MM.1S (cell line): ENCODE measurements around the gene HVCN1.

Experiments
- DNase-seq: peaks from one replicate; pipeline ENCODE4 v3.0.0-alpha.2; 2015
- H2AFZ ChIP-seq: fragments of 300-600 bp; sonication (generic); 2 replicates; pipeline ENCODE4 v1.6.0; 2016; ENCODE audit warnings: antibody characterized with exemption, low read length
- H3F3A ChIP-seq: fragments of 300-600 bp; sonication (generic); 2 replicates; pipeline ENCODE4 v1.6.1; 2016; ENCODE audit warnings: mild to moderate bottlenecking, antibody characterized with exemption, low read length, moderate library complexity, mixed read lengths; ENCODE audit not compliant: insufficient read depth
- H3K27ac ChIP-seq: fragments of 300-600 bp; sonication (generic); 2 replicates; pipeline ENCODE4 v1.5.1; 2016; ENCODE audit warnings: mild to moderate bottlenecking, low read length
- H3K27me3 ChIP-seq: fragments of 300-600 bp; sonication (generic); replicated peaks from 2 replicates; pipeline ENCODE4 v1.6.0; 2016; ENCODE audit warnings: low read length; ENCODE audit not compliant: insufficient read depth
- H3K36me3 ChIP-seq: fragments of 300-600 bp; sonication (generic); replicated peaks from 2 replicates; pipeline ENCODE4 v1.6.1; 2016; ENCODE audit warnings: mild to moderate bottlenecking, low read length, mixed read lengths; ENCODE audit not compliant: insufficient read depth
- H3K4me1 ChIP-seq: fragments of 300-600 bp; sonication (generic); 2 replicates; pipeline ENCODE4 v1.6.1; 2016; ENCODE audit warnings: low read length, mixed read lengths
- H3K4me2 ChIP-seq: fragments of 300-600 bp; sonication (generic); 2 replicates; pipeline ENCODE4 v1.6.0; 2016; ENCODE audit warnings: low read depth, low read length
- H3K4me3 ChIP-seq: fragments of 300-600 bp; sonication (generic); 2 replicates; pipeline ENCODE4 v1.5.1; 2016; ENCODE audit warnings: low read length, mixed read lengths
- H3K79me2 ChIP-seq: fragments of 300-600 bp; sonication (generic); 2 replicates; pipeline ENCODE4 v1.6.1; 2016; ENCODE audit warnings: mixed run types, low read length, mixed read lengths
- H3K9ac ChIP-seq: fragments of 300-600 bp; sonication (generic); 2 replicates; pipeline ENCODE4 v1.6.1; 2016; ENCODE audit warnings: low read length, mixed read lengths
- H3K9me2 ChIP-seq: fragments of 300-600 bp; sonication (generic); replicated peaks from 2 replicates; pipeline ENCODE4 v1.6.1; 2016; ENCODE audit warnings: mild to moderate bottlenecking, low read length, mixed read lengths; ENCODE audit not compliant: insufficient read depth
- H3K9me3 ChIP-seq: fragments of 300-600 bp; sonication (generic); replicated peaks from 2 replicates; pipeline ENCODE4 v1.6.1; 2016; ENCODE audit warnings: mild to moderate bottlenecking, low read length, mixed read lengths; ENCODE audit not compliant: insufficient read depth
- H4K20me1 ChIP-seq: fragments of 300-600 bp; sonication (generic); 2 replicates; pipeline ENCODE4 v1.6.1; 2016; ENCODE audit warnings: mild to moderate bottlenecking, low read length, moderate library complexity, mixed read lengths; ENCODE audit not compliant: insufficient read depth
- EZH2 ChIP-seq: fragments of 300-600 bp; sonication (generic); optimal IDR thresholded peaks from 2 replicates; pipeline ENCODE3; 2017; ENCODE audit warnings: low read depth, mild to moderate bottlenecking, antibody characterized with exemption, low read length, mixed read lengths
- EZH2phosphoT487 ChIP-seq: fragments of 300-600 bp; sonication (generic); IDR thresholded peaks from 2 replicates; pipeline ENCODE4 v1.6.1; 2018; ENCODE audit warnings: antibody characterized with exemption, low read length
- TF ChIP-seq, protein P1 (sequence below): fragments of 300-600 bp; sonication (generic); IDR thresholded peaks from 2 replicates; pipeline ENCODE4 v1.5.1; 2016; ENCODE audit warnings: antibody characterized with exemption, low read length, mixed read lengths

Gene HVCN1

DNA sequence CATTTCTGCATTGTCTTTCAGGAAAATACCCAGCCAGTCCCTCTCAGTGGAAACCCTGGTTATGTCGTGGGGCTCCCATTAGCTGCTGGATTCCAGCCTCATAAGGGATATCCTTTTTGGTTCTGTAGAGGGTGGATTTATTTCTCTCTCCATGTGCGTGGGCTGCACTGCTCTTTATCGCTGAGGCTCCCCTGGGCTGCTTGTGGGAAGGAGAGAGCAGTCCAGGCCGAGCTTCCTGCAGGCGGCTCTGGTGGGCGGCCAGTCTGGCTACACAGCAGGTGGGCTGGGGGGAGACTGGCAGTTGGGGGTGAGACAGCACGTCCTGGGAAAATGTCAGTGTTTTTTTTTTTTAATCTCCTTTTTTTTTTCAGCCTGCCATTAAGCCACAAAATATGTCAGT lies 47.4 kb downstream of the HVCN1 start:
- Histone ChIP-seq H3K9me2 (no peaks in the 10 kb centered on the region), H3K9ac (no peak overlapping the region), H3K4me3 (no peak overlapping the region), H3K27ac (no peak overlapping the region), H4K20me1 (no peaks in the 10 kb centered on the region), H3K79me2 (no peaks in the 10 kb centered on the region), H3K4me1 (peaks cover 23% of the 10 kb centered on the region), H3K9me3 (no peaks in the 10 kb centered on the region), H3K4me2 (no peak overlapping the region), H3K27me3 (no peaks in the 10 kb centered on the region), H3K36me3 (no peaks in the 10 kb centered on the region), H2AFZ (no peak overlapping the region), H3F3A (peaks cover 5% of the 10 kb centered on the region; the same call in 1 of the 2 replicates)
- no peak for DNase-seq
- TF ChIP-seq, protein P1, sequence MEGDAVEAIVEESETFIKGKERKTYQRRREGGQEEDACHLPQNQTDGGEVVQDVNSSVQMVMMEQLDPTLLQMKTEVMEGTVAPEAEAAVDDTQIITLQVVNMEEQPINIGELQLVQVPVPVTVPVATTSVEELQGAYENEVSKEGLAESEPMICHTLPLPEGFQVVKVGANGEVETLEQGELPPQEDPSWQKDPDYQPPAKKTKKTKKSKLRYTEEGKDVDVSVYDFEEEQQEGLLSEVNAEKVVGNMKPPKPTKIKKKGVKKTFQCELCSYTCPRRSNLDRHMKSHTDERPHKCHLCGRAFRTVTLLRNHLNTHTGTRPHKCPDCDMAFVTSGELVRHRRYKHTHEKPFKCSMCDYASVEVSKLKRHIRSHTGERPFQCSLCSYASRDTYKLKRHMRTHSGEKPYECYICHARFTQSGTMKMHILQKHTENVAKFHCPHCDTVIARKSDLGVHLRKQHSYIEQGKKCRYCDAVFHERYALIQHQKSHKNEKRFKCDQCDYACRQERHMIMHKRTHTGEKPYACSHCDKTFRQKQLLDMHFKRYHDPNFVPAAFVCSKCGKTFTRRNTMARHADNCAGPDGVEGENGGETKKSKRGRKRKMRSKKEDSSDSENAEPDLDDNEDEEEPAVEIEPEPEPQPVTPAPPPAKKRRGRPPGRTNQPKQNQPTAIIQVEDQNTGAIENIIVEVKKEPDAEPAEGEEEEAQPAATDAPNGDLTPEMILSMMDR = no peak
- no peak for TF ChIP-seq EZH2

DNA sequence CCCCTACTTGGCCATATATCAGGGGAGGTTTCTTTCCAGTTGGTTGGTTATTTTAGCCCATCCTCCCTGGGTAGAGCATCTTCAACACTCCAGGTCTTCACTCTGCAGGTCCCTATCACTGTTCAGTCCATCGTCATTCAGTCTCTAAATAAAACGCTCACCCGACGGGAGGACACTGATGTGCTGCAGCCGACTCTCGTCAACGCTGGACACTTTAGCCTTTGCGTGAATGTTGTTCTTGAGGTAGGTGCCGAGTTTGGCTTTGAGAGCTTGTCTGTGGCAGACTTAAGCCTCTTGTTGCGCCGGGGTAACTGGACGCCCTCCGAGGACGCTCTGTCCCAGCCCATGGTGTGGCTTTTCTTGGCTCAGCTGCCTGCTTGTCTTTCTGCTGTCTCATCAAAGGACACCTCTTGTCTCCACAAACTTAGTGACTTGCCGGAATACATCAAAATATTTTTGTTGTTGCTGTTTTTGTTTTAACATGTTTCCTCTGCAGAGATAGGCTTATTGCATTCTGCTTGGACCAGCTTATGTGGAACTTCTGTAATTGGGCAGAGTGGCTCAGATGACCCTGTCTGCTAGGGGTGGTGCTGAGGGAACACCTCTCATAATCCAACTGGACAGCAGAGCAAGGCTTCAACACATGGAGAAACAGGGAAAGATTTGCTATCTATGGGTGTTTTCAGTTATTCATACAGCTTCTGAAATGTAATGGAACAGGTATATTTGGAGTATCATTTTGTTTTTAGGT lies 48.5 kb downstream of the HVCN1 start:
- H3K27ac ChIP-seq = peak overlapping the region; percentile 53; the same call in 1 of the 2 replicates
- H3K27me3 ChIP-seq = no peaks in the 10 kb centered on the region
- H3K36me3 ChIP-seq = no peaks in the 10 kb centered on the region
- no peaks in the 10 kb centered on the region for H3K9me2 ChIP-seq
- H3K9ac ChIP-seq = no peak overlapping the region
- H2AFZ ChIP-seq = no peak overlapping the region
- H3K79me2 ChIP-seq = no peaks in the 10 kb centered on the region
- no peaks in the 10 kb centered on the region for H3K9me3 ChIP-seq
- H3K4me2 ChIP-seq = peak overlapping the region; percentile 6; the same call in 1 of the 2 replicates
- H3K4me3 ChIP-seq = no peak overlapping the region
- H3K4me1 ChIP-seq = peaks cover 20% of the 10 kb centered on the region
- DNase-seq = no peak
- no peak for TF ChIP-seq EZH2
- TF ChIP-seq, protein P1 = no peak
- no peak for TF ChIP-seq EZH2phosphoT487
- no peaks in the 10 kb centered on the region for H4K20me1 ChIP-seq
- H3F3A ChIP-seq = peaks cover 4% of the 10 kb centered on the region; the same call in 1 of the 2 replicates

DNA sequence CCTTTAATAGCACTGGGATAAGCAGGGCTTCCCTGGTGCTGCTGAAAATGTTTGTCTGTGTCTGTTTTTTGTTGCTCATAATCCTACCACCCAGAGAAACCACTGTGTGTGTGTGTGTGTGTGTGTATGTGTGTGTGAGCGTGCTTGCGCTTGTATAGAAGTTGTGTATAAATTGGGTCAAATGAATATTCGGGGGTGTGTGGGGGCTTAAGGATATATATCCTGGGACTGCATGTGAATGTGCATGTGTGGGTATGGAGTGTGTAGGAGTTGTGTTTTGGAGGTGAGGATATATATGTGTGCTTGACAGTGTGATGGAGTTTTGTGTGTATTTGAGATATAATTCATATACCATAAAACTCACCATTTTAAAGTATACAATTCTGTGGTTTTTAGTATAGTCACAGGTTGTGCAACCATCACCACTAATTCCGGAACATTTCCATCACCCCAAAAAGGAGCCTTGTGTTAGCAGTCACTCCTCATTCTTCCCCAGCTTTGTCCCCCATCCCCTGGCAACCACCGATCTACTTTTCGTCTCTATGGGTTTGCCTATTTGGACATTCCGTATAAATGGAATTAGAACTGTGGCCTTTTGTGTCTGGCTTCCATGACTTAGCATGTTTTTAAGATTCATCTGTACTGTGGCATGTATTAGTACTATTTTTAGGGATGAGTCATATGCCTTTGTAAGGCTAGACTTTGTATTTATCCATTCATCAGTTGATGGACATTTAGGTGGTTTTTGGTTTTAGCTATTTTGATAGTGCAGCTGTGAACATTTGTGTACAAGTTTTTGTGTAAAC lies 49.4 kb downstream of the HVCN1 start:
- peak; percentile 49 for DNase-seq
- H3K9ac ChIP-seq = no peak overlapping the region

More for the DNA sequence above, 49.4 kb downstream of the HVCN1 start:
- H3K79me2 ChIP-seq = no peaks in the 10 kb centered on the region
- no peaks in the 10 kb centered on the region for H3K9me2 ChIP-seq
- no peak overlapping the region for H3K4me3 ChIP-seq
- no peaks in the 10 kb centered on the region for H3K27me3 ChIP-seq
- peaks cover 4% of the 10 kb centered on the region; the same call in 1 of the 2 replicates for H3F3A ChIP-seq
- no peak overlapping the region for H2AFZ ChIP-seq
- peaks cover 20% of the 10 kb centered on the region for H3K4me1 ChIP-seq
- H4K20me1 ChIP-seq = no peaks in the 10 kb centered on the region
- no peaks in the 10 kb centered on the region for H3K9me3 ChIP-seq
- H3K36me3 ChIP-seq = no peaks in the 10 kb centered on the region
- peak overlapping the region; percentile 6; the same call in 1 of the 2 replicates for H3K4me2 ChIP-seq
- H3K27ac ChIP-seq = peak overlapping the region; percentile 53; the same call in 1 of the 2 replicates
- TF ChIP-seq, protein P1 = no peak
- TF ChIP-seq EZH2phosphoT487 (no peak), EZH2 (no peak)
